ELF-1 (cell line): ENCODE results near the gene GABRR2.
A peak's percentile ranks its signal among the peaks of the same experiment; 100 is the strongest.

ENCODE experiments used
- DNase-seq: peaks from one replicate; pipeline ENCODE4 v3.0.0-alpha.2; 2016; ENCODE audit warnings: low read depth, low spot score

Gene GABRR2

GRCh38 chr6:89315249-89315885 is at the start of gene GABRR2:
TSS of gene GABRR2 (minus strand) at chr6:89315299. CDS start at chr6:89315165, 134 bp downstream.
- no peak for DNase-seq

- no peak for DNase-seq
Observed at GRCh38 chr6:89364586-89364985, 49.5 kb upstream of the GABRR2 start.

- DNase-seq: no peak
Observed at GRCh38 chr6:89361171-89361570, 46.1 kb upstream of the GABRR2 start.

GRCh38 chr6:89360415-89360999 is 45.4 kb upstream of the GABRR2 start:
- no peak for DNase-seq

GRCh38 chr6:89359561-89359960 is 44.5 kb upstream of the GABRR2 start:
- no peak for DNase-seq

GRCh38 chr6:89357390-89357789 is 42.3 kb upstream of the GABRR2 start:
- no peak for DNase-seq

- no peak for DNase-seq
Observed at GRCh38 chr6:89356642-89357170, 41.6 kb upstream of the GABRR2 start.

GRCh38 chr6:89355511-89356194 is 40.6 kb upstream of the GABRR2 start:
- no peak for DNase-seq

GRCh38 chr6:89353702-89354392 is 38.7 kb upstream of the GABRR2 start:
- DNase-seq: no peak

- no peak for DNase-seq
Observed at GRCh38 chr6:89353118-89353556, 38.0 kb upstream of the GABRR2 start.

- peak; percentile 91 for DNase-seq
Observed at GRCh38 chr6:89352278-89353117, 37.4 kb upstream of the GABRR2 start, which contains the start of gene UBE2J1. TSS of gene UBE2J1 (minus strand) at chr6:89352722. CDS start at chr6:89352569, 153 bp downstream.

- no peak for DNase-seq
Observed at GRCh38 chr6:89351671-89352277, 36.7 kb upstream of the GABRR2 start.

GRCh38 chr6:89350281-89350966 is 35.3 kb upstream of the GABRR2 start:
- DNase-seq: no peak

- no peak for DNase-seq
Observed at GRCh38 chr6:89348372-89348771, 33.3 kb upstream of the GABRR2 start.

GRCh38 chr6:89347825-89348224 is 32.7 kb upstream of the GABRR2 start:
- DNase-seq: no peak

GRCh38 chr6:89346433-89346832 is 31.3 kb upstream of the GABRR2 start:
- DNase-seq: peak; percentile 65

- no peak for DNase-seq
Observed at GRCh38 chr6:89339565-89339964, 24.5 kb upstream of the GABRR2 start.

- DNase-seq: no peak
Observed at GRCh38 chr6:89335164-89335563, 20.1 kb upstream of the GABRR2 start.

- no peak for DNase-seq
Observed at GRCh38 chr6:89330910-89331309, 15.8 kb upstream of the GABRR2 start.

GRCh38 chr6:89328976-89329375 is 13.9 kb upstream of the GABRR2 start:
- DNase-seq: no peak
